GM12874 (cell line): ENCODE measurements around the gene BABAM2.

Experiments used
- CTCF ChIP-seq: IDR thresholded peaks from 2 replicates; pipeline ENCODE4 v1.5.1; 2011; ENCODE audit warnings: low read depth, mild to moderate bottlenecking, control low read depth, low read length, moderate library complexity; ENCODE audit not compliant: insufficient read depth

Gene BABAM2

GRCh38 chr2:28088970-28089369 is 198.4 kb downstream of the BABAM2 start:
- TF ChIP-seq CTCF = no peak

- TF ChIP-seq CTCF = no peak
These were observed 199.0 kb downstream of the BABAM2 start for GRCh38 chr2:28089486-28089885.

GRCh38 chr2:28093308-28093707 is 202.8 kb downstream of the BABAM2 start:
- TF ChIP-seq CTCF = no peak

- TF ChIP-seq CTCF = no peak
These were observed 203.2 kb downstream of the BABAM2 start for GRCh38 chr2:28093768-28094167.

- TF ChIP-seq CTCF = no peak
These were observed 204.2 kb downstream of the BABAM2 start for GRCh38 chr2:28094739-28095138.

- no peak for TF ChIP-seq CTCF
These were observed 205.1 kb downstream of the BABAM2 start for GRCh38 chr2:28095622-28096021.

- no peak for TF ChIP-seq CTCF
These were observed 205.9 kb downstream of the BABAM2 start for GRCh38 chr2:28096421-28096820.

GRCh38 chr2:28098501-28099225 is 208.1 kb downstream of the BABAM2 start:
- no peak for TF ChIP-seq CTCF
